ENCODE measurements around the gene TRMT61A.
"Not testable (repeated sequence)": the region's sequence is repeated elsewhere in the genome, so short reads cannot be mapped to it uniquely, and the experiment has no call there.

TRMT61A gene

DNA sequence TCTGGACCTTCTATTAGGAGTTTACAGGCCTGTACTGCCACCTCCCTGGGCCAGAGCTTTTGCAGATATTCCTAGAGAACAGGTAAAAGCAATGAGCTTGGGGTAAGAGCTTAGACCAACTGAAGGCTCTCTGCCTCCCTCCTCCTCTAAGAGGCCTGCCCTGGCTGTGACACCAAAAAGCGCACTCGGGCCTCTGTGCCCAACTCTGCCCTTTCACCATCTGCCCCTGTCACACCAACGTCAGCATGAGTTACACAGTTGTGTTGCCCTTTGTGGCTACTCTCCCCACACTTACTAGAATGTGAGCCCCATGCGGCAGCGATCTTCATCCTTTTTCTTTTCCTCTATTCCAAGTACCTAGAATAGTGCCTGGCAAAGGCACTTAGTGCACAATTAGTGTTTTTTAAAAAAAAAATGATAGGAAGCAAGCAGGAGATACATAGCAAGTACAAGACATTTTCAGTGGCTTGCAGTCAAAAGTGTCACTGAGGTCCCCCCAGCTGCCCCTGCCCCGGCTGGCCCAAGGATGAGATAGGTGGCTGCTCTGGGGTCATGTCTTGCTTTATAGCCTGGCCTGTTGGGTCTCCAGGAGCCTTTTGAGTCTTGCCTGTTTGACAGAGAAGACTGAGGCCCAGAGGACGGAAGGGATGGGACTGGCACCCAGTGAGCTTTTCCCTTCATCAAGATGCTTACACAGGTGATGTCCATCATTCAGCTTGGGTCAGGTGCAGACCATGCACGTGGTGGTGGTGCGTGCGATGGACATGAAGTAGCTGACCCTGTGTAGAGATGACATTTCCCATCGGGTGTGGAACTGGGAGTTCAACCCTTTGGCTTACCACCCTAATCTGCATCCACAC is 18.9 kb upstream of the TRMT61A start:
- no peak for DNase-seq

DNA sequence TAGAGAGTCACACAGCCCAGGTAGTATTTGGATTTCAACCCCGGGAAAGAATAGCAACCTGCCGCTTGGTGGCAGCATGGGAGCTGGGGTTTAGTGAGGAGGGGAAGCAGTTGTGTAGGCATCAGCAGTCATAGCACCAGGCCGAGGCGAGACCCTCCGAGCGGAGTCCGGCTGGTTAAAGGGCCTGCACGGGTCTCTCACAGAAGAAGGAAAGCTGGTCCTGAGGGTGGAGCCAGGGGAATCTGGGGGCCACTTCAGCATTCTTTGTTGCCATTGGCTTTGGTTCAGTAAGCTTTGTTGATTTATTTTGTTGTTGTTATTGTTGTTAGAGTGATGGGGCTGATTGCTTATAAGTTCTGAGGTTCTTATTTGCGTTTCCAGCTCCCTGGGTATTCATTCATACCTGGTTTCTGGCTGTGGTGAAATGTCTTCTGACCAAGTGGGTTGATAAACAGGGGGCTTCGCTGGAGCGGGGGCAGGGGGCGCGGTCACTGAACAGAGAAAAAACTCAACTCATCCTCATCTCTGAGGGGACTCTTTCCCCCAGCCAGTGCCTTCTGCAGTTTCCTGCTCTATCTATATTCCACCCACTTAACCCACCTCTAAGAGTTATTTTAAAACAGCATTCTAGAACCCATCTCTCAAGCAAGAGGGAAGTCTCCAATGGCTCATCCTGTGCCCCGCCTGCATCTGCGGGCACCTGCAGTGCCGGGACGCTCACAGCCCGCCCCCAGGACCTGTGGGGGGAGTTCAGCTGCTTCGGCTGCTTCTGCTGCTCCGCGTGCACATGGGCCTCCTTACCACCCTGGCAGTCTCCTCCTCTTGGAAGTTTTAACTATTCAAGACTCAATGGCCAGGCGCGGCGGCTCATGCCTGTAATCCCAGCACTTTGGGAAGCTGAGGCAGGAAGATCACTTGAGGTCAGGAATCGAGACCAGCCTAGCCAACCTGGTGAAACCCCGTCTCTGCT is 18.0 kb upstream of the TRMT61A start:
- no peak for DNase-seq

DNA sequence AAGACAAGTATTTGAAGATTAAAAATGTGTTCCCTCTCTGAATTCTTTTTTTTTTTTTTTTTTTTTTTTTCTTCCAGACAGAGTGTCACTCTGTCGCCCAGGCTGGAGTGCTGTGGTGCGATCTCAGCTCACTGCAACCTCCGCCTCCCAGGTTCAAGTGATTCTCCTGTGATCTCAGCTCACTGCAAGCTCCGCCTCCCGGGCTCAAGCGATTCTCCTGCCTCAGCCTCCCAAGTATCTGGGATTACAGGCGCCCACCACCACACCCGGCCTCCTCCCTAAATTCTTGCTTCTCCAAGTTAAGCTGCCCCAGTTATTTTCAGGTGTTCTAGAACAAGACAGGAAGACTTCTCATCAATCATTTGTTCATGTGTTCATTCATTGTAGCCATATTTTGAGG is 16.8 kb upstream of the TRMT61A start:
- not testable (repeated sequence) for DNase-seq

DNA sequence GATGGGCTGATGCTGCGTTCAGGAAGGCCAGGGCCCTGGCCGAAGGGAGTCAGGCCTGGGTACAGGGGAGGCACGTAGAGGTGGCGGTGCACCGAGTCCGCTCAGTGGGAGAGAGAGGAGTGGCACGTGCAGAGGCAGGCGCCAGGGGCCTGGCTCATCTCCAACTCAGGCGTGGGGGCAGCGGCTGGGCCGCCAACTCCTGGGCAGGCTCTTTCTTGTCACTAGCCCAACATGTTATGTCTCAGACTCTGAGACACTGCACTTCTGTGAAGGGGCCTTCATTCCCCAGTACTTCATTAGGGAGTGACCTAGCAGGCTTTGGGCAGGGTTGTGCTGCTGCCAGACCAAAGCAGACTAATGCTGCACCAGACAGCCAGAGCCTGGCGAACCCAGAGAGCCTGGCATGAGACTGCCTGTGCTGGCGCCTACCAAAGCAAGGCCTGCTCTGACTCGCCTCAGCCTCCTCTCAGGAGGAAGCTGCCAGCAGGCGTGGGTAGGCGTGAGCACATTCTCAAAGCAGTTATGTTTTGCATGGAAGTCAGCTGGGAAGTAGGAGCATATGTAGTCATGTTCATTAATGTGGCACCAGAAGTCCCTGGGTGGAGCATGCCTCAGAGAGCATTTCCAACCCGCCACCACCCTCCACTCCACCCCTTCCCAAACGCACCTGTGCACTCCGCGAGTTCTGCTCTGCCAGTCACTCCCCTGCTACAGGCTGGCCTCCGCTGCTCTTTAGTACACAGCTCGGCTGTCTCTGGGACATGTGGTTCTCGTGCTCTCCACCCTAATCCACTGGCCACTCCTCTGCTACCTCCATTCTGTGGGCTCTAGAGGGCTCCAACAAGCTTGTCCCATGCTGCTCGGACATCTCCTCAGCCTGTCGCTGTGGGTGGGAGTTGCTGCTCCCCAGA is 16.0 kb upstream of the TRMT61A start:
- no peak for DNase-seq

DNA sequence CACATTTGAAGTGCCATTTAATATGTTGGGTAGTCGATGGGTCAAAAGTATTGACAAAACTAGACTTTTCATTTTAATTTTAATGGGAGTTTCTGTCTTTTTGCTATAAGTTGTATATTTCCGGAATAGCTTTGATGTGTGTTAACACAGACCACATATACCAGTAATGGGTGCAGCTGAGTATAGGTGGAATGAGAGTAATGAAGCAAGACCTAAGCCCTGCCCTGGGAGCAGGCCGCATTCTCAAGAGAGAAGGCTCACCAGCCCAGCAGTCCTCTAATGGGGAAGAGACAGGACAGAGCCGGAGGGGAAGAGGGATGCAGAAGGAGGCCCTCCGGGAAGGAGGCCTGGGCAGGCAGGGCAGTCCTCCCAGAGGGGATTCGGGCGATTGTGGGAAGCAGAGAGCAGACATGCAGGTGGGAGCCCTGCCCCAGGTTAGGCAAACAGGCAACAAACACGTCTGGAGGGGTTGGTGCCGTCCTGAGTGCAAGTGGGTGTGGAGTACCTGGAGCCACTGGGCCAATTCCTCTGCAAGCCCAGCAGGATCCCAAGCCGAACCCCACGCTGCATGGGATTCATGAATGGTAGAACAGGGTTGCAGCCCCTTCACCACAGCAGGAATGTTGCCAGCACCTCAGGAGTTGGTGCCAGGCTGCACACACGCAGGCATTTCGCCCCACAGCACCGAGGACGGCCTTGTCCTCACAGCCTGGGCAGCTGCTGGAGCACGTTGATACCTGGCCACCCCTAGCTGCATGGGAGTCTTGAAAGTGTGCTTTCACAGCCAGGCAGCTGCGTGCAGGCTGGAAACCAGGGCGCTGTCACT is 14.2 kb upstream of the TRMT61A start:
- no peak for DNase-seq

DNA sequence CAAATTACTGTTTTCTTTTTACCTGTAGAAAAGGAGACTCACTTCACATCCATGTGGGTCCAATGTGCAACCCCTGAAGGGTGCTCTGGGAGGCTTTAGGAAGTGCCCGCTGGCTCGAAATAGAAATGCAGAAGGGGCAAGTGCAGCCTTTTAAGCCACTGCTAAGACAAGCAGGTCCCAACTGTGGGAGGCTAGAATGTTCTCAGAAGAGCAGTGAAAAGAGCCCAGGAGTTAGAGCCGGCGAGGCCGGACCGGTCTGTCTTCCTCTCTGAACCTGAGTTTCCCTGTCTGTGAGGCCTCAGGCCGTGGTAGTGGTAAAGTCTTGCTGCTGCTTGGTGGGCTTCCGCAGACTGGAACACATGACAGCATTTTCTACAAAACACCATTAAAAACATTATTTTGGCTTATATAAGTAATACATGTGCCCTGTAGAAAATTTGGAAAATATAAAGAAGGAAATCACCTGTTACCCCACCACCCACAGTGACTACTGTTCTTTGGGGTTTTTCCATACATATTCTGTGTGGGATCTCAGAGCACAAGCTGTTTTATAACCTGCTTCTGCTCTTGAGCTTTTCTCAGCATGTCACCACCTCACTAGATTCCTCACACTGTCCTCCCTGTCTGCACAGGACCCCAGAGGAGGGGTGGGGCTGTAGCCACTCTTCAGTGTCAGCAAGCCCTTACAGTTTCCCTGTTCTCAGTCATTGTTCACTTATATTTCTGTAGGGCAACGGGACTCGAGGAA is 12.4 kb upstream of the TRMT61A start:
- no peak for DNase-seq

DNA sequence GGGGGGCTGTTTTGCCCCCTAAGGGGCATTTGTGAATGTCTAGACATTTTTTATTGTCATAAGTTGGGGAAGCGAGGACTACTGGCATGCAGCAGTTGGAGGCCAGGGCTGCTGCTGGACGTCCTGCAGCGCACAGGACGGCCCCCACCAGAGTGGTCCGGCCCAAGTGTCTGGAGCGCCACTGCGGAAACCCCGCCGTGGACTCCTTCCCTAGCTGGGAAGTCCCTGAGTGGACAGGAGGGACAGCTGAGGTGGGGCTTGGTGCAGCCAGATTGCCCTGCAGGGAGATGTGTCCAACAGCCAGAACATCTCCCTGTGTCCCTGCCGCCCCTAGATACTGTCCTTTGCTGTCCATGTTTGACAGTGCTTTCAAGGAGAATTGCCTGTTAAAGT is 11.8 kb upstream of the TRMT61A start:
- no peak for DNase-seq

DNA sequence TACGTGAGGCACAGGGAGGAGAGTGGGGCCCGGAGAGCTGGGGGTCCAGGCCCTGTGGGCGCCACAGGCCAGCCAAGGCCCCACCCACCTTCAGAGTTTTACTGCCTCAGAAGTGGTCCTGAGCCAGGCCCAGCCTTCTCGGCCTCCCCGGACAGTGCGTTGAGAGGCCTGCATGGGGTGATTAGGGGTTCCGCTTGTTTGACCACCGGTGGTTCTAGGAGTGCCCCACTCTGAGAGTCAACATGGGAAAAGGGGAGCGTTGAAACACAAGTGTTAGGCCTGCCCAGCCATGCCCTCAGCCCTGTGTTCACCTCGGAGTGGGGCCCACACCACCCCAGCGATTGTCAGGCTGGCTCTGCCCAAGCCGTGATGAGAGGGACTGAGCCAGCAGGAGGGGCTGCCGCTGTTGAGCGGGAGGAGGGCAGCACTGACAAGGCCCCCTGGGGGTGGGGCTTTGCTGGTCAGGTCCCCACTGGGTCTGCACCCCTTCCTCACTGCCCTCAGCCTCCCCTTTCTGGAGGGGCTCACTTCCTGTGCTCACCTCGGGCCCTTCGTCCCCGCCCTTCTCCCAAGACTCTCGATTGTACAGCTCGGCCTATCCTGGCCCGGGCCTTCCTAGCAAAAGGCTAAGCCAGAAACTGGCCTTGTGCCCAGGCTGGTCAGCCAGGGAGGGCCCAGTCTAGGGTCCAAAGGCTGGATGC is 11.1 kb upstream of the TRMT61A start:
- no peak for DNase-seq

DNA sequence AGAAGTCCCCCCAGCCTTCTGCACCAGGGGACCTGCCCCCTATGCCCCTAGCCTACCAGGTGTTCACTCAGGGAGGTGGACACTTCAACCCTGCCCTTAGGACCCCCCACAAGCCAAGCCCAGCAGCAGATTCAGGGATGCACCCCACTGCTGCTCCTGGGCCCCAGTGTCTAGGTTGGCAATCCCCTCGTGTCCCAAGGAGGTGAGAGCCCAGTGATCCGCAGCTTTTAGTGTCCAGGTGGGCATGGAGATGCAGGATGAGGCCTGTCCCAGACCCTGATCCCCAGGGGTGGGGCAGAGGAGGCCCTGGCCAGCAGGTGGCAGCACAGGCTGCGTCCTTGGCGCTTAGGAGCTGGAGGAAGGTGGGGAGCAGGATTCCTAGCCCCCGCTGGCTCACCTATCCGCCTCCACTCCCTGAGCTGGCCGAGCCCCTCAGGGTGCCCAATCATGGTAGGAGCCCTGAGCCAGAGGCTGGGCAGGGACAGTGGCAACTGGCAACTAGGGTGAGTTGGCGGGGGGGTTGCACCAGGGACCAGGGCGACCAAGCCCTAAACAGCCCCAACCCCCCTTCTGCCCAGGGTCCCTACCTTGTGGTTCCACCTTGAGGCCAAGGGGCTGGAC is 10.5 kb upstream of the TRMT61A start:
- peak in 1 of 2 experiments; percentile 23 for DNase-seq

DNA sequence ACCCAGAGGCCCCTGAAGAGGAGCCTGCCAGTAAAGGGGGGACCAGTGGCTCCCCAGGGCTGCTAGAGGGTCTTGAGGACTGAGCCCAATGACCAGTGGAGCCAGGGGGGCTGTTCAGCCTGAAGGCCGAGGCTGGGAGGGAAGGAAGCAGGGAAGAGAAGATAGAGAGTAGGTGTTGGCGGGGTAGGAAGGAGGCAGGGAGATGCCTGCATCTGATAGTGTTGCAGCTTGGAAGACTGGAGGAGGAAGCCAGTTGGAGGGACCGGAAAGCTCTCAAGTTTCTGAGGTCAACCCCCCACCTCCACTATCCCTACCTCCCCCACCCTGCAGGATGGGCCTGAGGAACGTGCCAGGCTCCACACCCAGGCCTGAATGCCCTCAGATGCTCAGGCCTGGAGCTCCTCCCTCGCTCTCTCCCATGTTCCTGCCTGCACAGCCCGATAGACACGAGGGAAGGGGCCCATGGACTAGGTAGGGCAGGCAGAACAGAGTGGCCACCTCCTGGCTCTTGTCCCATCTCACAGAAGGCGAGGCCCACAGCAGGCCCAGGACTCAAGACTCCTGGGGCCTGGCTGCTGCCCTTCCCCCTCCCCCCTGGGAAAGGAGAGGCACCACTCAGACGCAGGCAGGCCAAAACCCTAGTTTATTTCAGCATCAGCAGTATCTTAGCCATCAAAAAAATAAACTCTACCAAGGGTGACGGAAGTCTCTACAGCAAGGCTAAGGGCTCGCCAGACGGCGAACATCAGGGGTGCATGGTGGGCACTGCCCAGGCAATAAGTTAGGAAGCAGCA is 9.8 kb upstream of the TRMT61A start:
- DNase-seq, result no peak

DNA sequence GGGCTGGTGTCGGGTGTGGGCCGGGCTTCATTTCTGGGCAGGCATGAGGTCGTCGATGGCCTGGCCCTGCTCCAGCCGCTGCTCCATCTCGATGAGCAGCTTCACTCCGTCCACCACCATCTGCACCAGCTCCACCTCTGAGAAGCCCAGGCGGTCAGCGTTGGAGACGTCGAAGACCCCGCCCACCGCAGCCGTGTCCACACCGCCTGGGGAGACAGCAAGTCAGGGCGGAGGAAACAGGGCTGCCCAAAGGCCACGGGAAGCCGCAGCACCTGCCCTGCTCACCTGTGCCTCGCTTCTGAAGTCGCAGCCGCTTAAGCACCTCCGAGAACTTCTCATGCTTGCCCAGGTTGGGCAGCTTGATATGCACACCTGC is 9.2 kb upstream of the TRMT61A start:
- DNase-seq, result no peak

DNA sequence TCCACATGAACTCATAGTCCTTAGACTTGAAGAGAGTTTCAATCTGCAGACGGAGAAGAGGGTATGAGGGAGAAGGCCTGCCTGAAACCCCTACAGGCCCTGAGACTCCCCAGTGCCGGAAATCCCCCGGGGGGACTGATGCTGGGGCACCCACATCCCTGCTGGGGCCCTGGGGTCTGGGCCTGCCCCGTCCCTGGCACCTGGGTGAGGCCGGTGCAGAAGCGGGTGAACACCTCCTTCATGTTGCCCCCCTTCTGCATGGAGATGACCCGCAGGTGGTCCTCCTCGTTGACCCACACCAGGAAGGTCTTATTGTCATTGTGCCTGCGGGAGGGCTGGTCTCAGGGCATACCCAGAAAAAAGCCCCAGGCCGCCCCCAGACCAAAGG is 8.7 kb upstream of the TRMT61A start:
- DNase-seq, result no peak

DNA sequence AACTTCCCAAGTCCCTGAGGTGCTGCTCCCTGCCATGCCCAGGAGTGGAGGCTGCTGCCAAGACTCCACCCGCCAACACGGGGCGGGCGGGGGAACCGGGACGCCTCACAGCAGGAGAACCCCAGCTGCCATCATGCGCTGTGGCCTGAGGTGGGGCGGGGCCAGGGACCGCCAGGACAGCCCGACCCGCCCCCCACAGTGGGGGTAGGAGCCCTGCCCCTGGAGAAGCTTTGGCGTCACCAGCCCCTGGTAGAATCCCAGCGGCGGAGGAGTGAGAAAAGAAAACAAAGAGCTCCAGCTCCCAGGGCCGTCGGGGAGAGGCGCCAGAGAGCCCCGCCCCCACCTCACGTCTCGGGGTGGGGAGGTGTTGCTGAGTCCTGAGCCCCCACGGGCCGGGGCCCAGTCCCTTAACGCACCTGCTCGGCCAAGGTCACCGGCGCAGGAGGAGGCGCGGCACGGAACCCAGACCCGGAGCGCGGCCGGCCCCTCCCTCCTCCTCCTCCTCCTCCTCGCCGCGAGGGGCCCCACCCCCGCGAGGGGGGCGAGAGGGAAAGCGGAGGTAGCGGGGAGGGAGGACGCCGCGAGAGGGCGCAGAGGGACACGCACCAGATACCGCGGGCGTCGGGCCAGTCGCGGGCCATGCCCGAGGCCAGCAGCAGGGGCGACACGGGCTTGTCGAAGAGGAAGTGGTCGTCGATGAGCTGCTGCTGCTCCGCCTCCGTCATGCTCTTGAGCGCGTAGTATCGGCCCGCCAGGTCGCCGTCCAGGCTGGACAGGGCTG is 8.1 kb upstream of the TRMT61A start:
- DNase-seq, result peak; percentile 22 to 64

DNA sequence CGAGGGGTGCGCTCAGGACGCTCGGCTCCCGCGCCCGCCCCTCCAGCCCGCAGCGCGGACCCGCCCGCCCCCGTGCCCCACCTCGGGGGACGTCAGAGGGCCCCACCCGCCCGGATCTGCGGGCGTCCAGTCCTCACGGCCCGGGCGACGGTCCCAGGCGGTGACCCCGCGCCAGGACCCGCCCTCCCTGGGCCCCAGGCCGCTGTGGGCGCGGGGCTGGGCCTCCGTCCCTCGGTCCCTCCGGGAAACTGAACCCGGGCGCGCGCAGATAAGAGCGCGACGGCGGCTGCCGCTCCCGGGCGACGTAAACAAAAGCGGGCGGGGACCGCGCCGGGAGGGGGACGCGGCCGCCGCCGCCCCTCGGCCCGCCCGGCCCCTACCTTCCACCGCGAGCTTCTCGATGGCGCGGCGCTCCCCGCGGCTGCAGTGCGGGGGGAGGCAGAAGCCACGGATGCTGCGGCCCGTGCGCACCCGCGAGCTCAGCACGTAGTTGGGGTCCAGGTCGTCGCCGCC is 7.5 kb upstream of the TRMT61A start:
- DNase-seq, result no peak

DNA sequence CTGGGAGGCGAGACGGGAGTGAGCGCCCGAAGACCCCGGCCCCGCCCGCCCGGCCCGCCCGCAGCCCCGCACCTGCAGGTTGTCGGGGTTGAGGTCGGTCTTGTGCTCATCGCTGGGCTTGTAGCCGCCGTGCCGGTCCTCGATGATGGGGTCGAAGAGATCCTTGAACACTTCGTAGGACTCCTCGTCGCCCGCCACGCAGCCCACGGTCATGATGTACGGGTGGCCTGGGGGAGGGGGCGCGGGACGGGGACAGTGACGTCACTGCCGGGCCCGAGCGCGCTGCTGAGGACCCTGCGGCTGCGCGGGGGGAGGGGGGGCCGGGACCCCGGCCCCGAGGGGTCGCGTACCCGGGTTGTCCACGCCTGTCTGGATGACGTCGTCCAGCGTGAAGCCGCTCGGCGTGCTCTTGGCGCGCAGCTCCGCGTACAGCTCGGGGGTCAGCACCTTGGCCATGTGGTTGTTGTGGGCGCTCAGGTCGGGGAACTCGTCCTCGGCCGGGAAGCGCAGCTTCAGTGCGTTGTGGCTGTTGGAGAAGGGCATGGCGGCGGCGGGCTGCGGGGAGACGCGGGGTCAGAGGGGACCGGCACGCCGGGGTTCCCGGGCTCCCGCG is 6.9 kb upstream of the TRMT61A start:
- DNase-seq, result no peak

DNA sequence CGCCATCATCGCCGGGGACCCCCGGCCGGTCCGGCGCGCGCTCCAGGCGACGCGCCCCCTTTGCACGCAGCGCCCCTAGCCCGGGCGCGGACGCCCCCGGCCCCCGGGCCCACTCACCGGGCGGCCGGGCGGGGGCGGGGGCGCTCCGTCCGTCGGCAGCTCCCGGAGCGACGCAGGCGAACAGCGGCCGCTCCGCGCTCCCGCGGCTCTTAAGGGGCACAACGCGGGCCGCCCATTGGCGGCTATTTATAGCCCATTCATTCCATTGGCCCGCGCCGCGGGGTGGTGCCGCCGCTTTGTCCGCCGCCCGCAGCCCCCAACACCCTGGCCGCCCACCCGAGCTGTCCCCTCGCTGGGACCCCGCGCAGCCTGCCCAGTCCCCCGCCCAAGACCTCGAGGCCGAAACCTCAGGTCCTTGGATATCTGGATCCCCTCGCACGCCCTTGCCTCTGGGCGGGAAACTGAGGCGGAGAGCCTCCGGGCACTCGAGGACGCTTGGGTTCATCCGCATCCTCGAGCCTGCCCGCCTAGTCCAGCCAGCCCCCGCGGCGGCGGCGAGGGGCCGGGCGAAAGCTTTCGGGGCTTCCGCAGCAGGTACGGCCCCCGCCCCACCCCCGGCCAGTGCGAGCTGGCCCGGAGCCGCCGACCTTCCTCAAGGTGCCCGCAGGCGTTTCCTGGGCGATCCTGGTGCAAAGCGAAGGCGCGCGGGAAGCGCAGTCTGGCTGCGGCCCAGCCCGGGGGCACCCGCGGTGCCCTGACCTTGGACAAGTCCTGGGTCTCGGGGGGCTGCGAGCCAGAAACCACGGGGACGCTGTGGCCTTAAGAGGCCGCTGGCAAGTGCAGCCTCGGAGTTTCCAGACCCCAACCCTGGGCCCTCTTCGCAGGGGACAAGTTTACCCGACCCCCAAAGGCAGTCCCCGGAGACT is 6.1 kb upstream of the TRMT61A start, which contains the start of gene CKB:
TSS of gene CKB (minus strand) at position 182 of the 926 bp plus-strand sequence. CDS start 337 bp downstream, outside the sequence.
- peak; percentile 74 to 89 for DNase-seq

All from NCI-H187 (cell line).